Activated naive CD4-positive, alpha-beta T cell treated with anti-CD3 and anti-CD28 coated beads for 36 hours (primary cell): Measurements from ENCODE around the gene CERS6. TPM values are rescaled to one million over a fixed set of nuclear protein-coding genes. Genes with fewer than 3 reads are reported as not detected.
"Not testable (repeated sequence)": the region's sequence is repeated elsewhere in the genome, so short reads cannot be mapped to it uniquely, and the experiment has no call there.

ENCODE experiments used
- CTCF ChIA-PET: fragments of 350-600 bp; sonication (Branson Sonifier 250); formaldehyde crosslinking; loops from one replicate; lab custom pipeline; 2021; ENCODE audit warnings: antibody characterized with exemption; lab: Charles Lee
- DNase-seq: peaks from one replicate; pipeline ENCODE4 v3.0.0-alpha.2; 2020
- H3K27ac Mint-ChIP-seq: one replicate; pipeline ENCODE4 v1.8.0; 2021; ENCODE audit warnings: mild to moderate bottlenecking, mixed read lengths
- H3K27me3 Mint-ChIP-seq: one replicate; pipeline ENCODE4 v1.8.0; 2021; ENCODE audit warnings: low read depth, mixed read lengths
- H3K36me3 Mint-ChIP-seq: one replicate; pipeline ENCODE4 v1.8.0; 2021; ENCODE audit warnings: low read depth, mixed read lengths
- H3K4me1 Mint-ChIP-seq: one replicate; pipeline ENCODE4 v1.8.0; 2021; ENCODE audit warnings: low read depth, mixed read lengths
- H3K4me3 Mint-ChIP-seq: one replicate; pipeline ENCODE4 v1.8.0; 2021; ENCODE audit warnings: mild to moderate bottlenecking, moderate library complexity, mixed read lengths
- H3K9me3 Mint-ChIP-seq: one replicate; pipeline ENCODE4 v1.8.0; 2021; ENCODE audit warnings: mixed read lengths
- intact Hi-C: fragments of 100-400 bp; cut with micrococcal nuclease; formaldehyde crosslinking; loops from one replicate; pipeline ENCODE4 v1.15.1; 2023
- total RNA-seq, 2 experiments: library from RNA; stranded (reverse); gene quantifications; one replicate each; pipeline ENCODE4 v1.2.3, GENCODE V29; 2021

Gene CERS6, protein sequence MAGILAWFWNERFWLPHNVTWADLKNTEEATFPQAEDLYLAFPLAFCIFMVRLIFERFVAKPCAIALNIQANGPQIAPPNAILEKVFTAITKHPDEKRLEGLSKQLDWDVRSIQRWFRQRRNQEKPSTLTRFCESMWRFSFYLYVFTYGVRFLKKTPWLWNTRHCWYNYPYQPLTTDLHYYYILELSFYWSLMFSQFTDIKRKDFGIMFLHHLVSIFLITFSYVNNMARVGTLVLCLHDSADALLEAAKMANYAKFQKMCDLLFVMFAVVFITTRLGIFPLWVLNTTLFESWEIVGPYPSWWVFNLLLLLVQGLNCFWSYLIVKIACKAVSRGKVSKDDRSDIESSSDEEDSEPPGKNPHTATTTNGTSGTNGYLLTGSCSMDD
- 1 to 10 TPM; 9.7 to 10.0 TPM for total RNA-seq

DNA sequence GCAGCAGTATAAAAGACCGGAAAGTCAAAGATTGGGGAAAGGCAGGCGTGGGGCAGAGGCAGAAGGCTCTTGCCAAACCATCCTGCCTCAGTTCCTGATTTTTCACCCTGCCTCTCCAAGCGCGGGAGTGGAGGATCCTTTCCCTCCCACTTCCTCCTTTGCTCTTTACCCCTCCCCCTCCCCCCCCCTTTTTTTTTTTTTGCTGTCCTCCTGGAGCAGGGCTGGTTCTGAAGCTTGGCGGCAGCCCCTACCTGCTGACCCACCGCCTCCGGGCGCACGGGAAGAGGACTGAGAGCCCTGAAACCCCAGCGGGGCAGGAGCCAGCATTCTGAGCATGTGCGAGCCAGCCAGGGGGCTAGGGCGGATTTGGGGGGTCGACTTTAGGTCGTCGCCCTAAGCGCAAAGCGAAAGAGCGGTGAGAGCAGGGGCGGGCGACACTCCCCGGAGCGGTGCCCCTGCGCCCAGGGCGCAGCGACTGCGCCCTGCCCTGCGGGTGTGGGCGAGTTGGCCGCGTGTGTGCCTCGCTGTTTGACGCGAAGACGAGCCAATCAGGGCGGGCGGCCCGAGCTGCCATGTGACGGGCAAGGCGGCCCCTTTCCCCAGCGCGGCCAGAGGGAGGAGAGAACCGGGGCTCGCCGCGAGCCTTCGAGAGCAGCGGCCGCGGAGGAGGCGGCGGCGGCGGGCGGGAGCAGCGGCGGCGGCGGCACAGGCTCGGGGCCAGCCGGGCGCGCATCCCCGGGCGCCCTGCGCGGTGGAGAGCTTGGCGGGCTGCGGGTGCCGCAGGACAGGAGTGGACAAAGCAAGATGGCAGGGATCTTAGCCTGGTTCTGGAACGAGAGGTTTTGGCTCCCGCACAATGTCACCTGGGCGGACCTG is at the start of gene CERS6:
TSS of gene CERS6 (plus strand) at position 628 of the 876 bp plus-strand sequence. CDS start at position 805, 177 bp downstream.
- H3K4me3 Mint-ChIP-seq: no peak within 1 kb of the TSS
- CTCF ChIA-PET: no interaction called here

DNA sequence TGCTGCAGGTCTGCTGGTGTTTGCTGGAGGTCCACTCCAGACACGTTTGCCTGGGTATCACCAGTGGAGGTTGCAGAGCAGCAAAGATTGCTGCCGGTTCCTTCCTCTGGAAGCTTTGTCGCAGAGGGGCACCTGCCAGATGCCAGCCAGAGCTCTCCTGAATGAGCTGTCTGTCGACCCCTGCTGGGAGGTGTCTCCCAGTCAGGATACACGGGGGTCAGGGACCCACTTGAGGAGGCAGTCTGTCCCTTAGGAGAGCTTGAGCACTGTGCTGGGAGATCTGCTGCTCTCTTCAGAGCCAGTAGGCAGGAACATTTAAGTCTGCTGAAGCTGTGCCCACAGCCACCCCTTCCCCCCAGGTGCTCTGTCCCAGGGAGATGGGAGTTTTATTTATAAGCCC is 43.8 kb upstream of the CERS6 start:
- H3K4me3 Mint-ChIP-seq, intact Hi-C loops, DNase-seq, H3K36me3 Mint-ChIP-seq, H3K27me3 Mint-ChIP-seq, H3K27ac Mint-ChIP-seq, CTCF ChIA-PET, H3K4me1 Mint-ChIP-seq: not testable (repeated sequence)
- peaks cover 14% of the 10 kb centered on the region for H3K9me3 Mint-ChIP-seq

More for the DNA sequence above, at the start of gene CERS6:
- Mint-ChIP-seq H3K27ac (peak within 1 kb of the TSS; percentile 59), H3K9me3 (no peaks in the 10 kb centered on the region), H3K27me3 (no peaks in the 10 kb centered on the region), H3K4me1 (peaks cover 35% of the 10 kb centered on the region), H3K36me3 (no peaks in the 10 kb centered on the region)
- intact Hi-C loops: loop anchor here (1.0 to 10.0 kb wide), 4 partner anchors 23 to 459 kb away; partner anchors contain the start of gene STK39
- peak; percentile 93 for DNase-seq

DNA sequence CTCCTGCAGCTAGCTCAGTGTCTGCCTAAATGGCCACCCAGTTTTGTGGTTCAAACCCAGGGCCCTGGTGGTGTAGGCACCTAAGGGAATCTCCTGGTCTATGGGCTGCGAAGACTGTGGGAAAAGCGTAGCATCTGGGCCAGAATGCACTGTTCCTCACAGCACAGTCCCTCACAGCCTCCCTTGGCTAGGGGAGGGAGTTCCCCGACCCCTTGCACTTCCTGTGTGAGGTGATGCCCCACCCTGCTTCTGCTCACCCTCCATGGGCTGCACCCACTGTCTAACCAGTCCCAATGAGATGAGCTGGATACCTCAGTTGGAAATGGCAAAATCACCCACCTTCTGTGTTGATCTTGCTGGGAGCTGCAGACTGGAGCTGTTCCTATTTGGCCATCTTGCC is 43.0 kb upstream of the CERS6 start:
- intact Hi-C loops, H3K27ac Mint-ChIP-seq, H3K36me3 Mint-ChIP-seq, CTCF ChIA-PET, DNase-seq, H3K4me1 Mint-ChIP-seq, H3K27me3 Mint-ChIP-seq, H3K4me3 Mint-ChIP-seq: not testable (repeated sequence)
- H3K9me3 Mint-ChIP-seq: peaks cover 10% of the 10 kb centered on the region

DNA sequence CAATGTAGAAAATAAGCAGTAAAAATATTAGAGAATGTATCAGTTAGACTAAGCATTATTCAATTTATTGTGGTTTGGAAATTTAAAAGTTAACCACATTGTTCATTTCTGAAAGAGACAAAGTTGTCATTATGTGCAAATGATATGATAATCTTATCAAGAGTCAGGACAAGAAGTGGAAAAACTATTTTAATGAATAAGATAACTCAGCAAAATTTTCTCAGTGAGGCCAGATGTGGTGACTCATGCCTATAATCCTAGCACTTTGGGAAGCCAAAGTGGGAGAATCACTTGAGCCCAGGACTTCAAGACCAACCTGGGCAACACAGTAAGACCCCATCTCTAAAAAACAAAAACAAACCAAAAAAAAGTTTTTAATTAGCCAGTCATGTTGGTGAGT is 39.5 kb upstream of the CERS6 start:
- H3K36me3 Mint-ChIP-seq: peaks cover 4% of the 10 kb centered on the region
- DNase-seq: no peak
- no peak overlapping the region for H3K4me3 Mint-ChIP-seq
- CTCF ChIA-PET: no interaction called here
- peaks cover 11% of the 10 kb centered on the region for H3K4me1 Mint-ChIP-seq
- H3K27ac Mint-ChIP-seq: no peak overlapping the region
- intact Hi-C loops: no loop called here
- no peaks in the 10 kb centered on the region for H3K27me3 Mint-ChIP-seq
- H3K9me3 Mint-ChIP-seq: peaks cover 6% of the 10 kb centered on the region

DNA sequence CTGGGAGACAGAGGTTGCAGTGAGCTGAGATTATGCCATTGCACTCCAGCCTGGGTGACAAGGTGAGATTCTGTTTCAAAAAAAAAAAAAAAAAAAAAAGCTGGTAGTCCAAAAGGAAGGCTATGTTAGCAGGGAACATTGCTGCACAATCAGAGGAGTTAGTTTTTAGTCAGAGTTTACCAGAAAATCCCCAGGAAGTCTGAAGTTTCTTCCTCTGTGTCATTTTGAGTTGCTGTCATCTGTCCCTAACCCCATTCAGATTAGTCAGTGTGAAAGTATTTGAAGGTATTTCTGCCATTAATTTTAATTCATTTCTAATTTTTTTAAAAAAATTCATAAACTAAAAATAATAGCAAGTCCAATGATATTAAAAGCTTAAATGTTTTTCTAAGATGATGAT is 33.5 kb upstream of the CERS6 start:
- CTCF ChIA-PET: no interaction called here
- Mint-ChIP-seq H3K4me3 (no peak overlapping the region), H3K27ac (no peak overlapping the region), H3K4me1 (peaks cover 27% of the 10 kb centered on the region), H3K9me3 (peaks cover 6% of the 10 kb centered on the region), H3K36me3 (no peaks in the 10 kb centered on the region), H3K27me3 (no peaks in the 10 kb centered on the region)
- no peak for DNase-seq
- intact Hi-C loops: no loop called here

DNA sequence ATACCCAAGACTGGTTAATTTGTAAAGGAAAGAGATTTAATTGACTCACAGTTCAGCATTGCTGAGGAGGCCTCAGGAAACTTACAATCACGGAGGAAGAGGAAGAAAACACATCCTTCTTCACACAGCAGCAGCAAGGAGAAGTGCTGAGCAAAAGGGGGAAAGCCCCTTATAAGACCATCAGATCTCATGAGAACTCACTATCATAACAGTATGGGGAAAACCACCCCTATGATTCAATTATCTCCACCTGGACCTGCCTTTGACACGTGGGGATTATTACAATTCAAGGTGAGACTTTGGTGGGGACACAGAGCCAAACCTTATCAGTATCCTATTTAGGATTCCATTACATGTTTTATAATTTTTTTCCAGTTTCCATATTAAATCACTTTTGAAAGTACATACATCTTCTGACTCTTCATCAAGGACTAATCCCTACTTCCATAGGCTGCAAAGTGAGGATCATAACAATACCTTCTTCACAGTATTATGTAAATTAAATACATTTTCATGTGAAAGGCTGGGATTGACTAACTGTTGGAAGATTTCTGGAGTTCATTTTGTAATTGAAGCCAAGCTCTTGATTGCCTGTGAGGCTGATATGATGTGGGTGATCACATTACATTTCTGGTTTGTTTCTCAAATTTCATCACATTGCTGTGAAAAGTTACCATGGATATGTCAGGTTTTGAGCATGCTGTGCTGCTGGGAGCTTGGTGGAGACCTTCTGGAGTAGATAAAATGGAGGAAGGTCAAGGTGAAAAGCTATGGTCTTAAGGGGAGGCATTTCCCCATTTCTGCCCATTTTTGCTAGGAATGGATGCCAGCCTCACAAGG is 31.7 kb upstream of the CERS6 start:
- no peak overlapping the region for H3K4me3 Mint-ChIP-seq
- intact Hi-C loops: no loop called here

DNA sequence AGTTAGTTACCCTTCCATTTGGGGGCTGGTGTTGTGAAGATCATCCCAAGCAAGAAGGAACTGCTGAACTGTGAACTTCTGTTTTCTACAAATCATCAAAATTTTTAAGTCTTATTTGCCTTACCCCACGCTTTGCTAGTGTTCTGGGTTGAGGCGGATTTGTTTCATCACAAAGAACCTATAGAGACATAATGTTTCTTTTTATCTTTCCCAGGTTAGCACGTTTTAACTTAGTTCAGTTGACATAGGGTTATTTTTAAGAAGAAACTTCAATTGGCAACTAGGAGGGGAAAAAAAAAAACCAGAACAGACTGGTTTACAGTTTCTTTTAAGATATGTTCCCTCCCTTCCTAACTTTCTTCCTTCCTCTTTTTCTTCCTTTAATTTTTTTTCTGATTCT is 31.1 kb upstream of the CERS6 start:
- intact Hi-C loops: no loop called here
- Mint-ChIP-seq H3K4me1 (peaks cover 27% of the 10 kb centered on the region), H3K36me3 (no peaks in the 10 kb centered on the region), H3K9me3 (peaks cover 6% of the 10 kb centered on the region), H3K27me3 (no peaks in the 10 kb centered on the region), H3K27ac (no peak overlapping the region), H3K4me3 (no peak overlapping the region)
- CTCF ChIA-PET: interaction anchor here (0.8 to 1.6 kb wide), 2 partner anchors 88 to 189 kb away, joined by 3 read pairs; no protein-coding TSS in a partner anchor
- no peak for DNase-seq

More for the DNA sequence above, 31.7 kb upstream of the CERS6 start:
- H3K4me1 Mint-ChIP-seq: peaks cover 27% of the 10 kb centered on the region
- no peak for DNase-seq
- H3K27me3 Mint-ChIP-seq: no peaks in the 10 kb centered on the region
- peaks cover 6% of the 10 kb centered on the region for H3K9me3 Mint-ChIP-seq
- CTCF ChIA-PET: interaction anchor here (1.6 kb wide), 1 partner anchor 88 kb away, joined by 3 read pairs; no protein-coding TSS in a partner anchor
- H3K27ac Mint-ChIP-seq: no peak overlapping the region
- no peaks in the 10 kb centered on the region for H3K36me3 Mint-ChIP-seq

DNA sequence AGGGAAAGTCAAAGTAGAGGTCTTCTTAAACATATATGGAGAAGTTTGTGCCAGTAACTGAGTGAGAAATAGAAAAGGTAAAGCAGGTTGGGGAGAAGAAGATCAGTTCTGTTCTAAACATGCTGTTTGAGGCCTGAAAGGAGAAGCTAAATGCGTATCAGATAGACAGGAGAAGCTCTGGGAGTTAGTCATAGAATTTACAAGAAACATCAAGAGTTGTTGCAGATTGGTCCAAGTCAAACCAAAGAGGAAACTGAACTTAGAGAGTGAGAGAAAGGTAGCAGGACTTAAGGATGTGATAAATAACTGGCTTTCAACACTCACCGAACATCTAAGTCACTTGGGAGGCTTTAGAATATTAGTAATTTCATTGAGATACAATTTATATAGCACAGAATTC is 29.2 kb upstream of the CERS6 start:
- H3K27me3 Mint-ChIP-seq: no peaks in the 10 kb centered on the region
- H3K9me3 Mint-ChIP-seq: peaks cover 6% of the 10 kb centered on the region
- no peak overlapping the region for H3K4me3 Mint-ChIP-seq
- intact Hi-C loops: no loop called here
- no peaks in the 10 kb centered on the region for H3K36me3 Mint-ChIP-seq
- no peak for DNase-seq
- no peak overlapping the region for H3K27ac Mint-ChIP-seq
- H3K4me1 Mint-ChIP-seq: peaks cover 24% of the 10 kb centered on the region
- CTCF ChIA-PET: no interaction called here

DNA sequence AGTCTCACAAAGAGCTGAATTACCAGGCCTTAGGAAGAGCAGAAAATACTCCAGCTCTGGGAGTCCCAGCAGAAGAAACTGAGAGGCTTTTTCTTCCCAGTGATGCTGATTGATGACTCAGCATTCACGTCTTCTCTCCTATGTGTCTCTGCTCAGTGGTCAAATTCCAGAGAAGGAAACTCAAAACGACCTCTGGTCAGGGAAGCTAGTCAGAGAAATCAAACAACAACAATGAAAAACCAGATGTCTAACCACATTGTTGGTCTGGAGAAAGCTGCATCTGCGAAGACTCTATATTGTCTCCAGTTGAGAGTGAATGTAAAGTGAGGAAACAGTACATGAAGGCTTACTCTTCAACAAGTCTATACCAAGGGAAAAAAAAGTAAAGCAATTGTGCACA is 28.6 kb upstream of the CERS6 start:
- no peak overlapping the region for H3K27ac Mint-ChIP-seq
- H3K4me1 Mint-ChIP-seq: peaks cover 26% of the 10 kb centered on the region
- H3K4me3 Mint-ChIP-seq: no peak overlapping the region
- intact Hi-C loops: no loop called here
- H3K9me3 Mint-ChIP-seq: peaks cover 6% of the 10 kb centered on the region
- CTCF ChIA-PET: no interaction called here
- no peak for DNase-seq
- no peaks in the 10 kb centered on the region for H3K27me3 Mint-ChIP-seq
- no peaks in the 10 kb centered on the region for H3K36me3 Mint-ChIP-seq

DNA sequence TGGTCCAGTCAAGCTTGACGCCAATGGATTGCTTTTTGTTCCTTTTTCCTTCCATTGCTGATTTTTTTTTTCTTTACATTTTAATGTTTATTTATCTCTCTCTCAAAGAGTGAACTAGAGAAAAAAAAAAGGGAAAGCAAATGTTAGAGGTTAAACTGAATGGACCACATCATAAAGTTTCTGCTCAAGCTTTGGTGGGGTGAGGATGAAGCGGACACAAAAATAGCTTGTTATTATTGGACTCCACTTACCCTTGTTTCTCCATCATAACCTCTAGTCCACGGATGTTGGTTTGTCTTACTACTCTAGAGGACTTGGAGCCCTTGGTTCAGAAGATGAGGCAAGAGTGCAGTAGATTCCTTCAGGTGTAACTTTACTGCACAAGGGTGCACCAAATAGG is 27.6 kb upstream of the CERS6 start:
- Mint-ChIP-seq H3K27ac (no peak overlapping the region), H3K4me1 (peaks cover 35% of the 10 kb centered on the region), H3K27me3 (no peaks in the 10 kb centered on the region), H3K9me3 (peaks cover 6% of the 10 kb centered on the region), H3K4me3 (no peak overlapping the region), H3K36me3 (no peaks in the 10 kb centered on the region)
- intact Hi-C loops: no loop called here
- no peak for DNase-seq
- CTCF ChIA-PET: interaction anchor here (0.7 kb wide), 1 partner anchor 593 kb away, joined by 5 read pairs; no protein-coding TSS in a partner anchor

DNA sequence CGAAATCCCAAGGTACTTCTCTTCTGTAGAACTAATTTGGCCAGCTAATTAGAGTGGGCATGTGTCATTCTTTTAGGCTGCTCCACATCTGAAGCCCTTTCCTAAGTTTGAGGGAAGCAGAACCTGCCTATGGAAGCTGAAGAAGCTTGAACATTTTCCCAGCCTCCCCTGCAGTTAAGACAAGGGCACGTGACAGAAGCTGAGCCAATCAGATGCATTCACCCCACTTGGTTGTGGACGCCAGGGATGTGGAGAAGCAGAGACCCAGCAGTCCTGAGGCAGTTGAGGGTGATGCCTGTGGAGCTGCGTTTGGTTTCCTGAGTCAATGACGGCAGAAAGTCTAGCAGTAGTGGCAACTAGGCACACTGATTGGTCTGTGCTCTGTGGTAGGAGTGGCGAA is 26.1 kb upstream of the CERS6 start:
- intact Hi-C loops: no loop called here
- Mint-ChIP-seq H3K4me1 (peaks cover 39% of the 10 kb centered on the region), H3K4me3 (no peak overlapping the region), H3K9me3 (no peaks in the 10 kb centered on the region), H3K27ac (no peak overlapping the region), H3K27me3 (no peaks in the 10 kb centered on the region), H3K36me3 (no peaks in the 10 kb centered on the region)
- no peak for DNase-seq
- CTCF ChIA-PET: no interaction called here

DNA sequence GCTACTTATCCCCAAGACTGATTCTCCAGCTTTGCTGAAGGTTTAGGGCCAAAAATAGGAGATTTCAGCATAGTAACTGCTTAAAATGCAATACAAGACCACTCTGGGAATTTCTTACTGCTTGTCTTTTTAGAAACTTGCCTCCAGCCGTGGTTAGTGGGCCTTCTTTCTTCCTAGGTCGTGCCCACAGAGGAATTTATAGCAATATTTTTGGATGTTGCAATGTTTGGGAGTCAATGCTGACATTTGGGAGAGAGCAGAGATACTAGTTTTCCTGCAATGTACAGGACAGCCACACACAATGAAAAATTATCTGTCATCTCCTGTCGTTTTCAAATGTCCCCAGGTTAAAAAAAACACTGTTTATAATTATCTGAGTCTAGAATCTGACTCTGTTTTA is 25.6 kb upstream of the CERS6 start:
- no peaks in the 10 kb centered on the region for H3K27me3 Mint-ChIP-seq
- H3K36me3 Mint-ChIP-seq: no peaks in the 10 kb centered on the region
- DNase-seq: no peak
- CTCF ChIA-PET: no interaction called here
- H3K4me1 Mint-ChIP-seq: peaks cover 41% of the 10 kb centered on the region
- H3K4me3 Mint-ChIP-seq: no peak overlapping the region
- intact Hi-C loops: no loop called here
- H3K27ac Mint-ChIP-seq: no peak overlapping the region
- no peaks in the 10 kb centered on the region for H3K9me3 Mint-ChIP-seq
